COLO668 (cell line): ENCODE data around the gene POLR3E.
"Not testable (repeated sequence)": the region's sequence is repeated elsewhere in the genome, so short reads cannot be mapped to it uniquely, and the experiment has no call there.

Experiments
- DNase-seq: peaks from one replicate; lab custom pipeline; 2025; ENCODE audit not compliant: unreplicated experiment; lab: John Stamatoyannopoulos, UW

POLR3E gene

DNA sequence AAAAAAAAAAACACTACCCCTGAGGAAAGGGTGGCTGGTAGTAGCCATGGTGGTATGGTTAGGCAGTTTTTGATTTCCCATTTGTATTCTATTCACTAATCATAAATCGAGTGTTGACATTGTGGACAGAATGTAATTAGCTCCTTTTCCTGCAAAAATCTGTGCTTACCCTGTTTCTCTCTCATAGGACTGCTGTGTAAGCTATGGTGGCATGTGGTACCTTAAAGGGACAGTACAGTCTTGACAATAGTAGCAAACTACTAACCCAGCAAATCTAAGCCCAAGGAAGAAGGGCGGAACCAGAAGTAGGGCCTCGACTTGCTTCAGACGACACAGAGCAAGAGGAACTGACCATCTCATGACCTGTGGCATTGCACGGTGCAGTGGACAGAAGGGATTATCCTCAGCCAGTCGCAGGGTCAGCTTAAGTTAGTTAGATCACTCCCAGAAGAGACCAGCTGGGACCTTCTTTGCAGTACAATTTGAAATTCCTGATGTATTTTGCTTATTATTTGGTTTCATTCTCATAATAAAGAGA lies 36.3 kb downstream of the POLR3E start:
- no peak for DNase-seq

DNA sequence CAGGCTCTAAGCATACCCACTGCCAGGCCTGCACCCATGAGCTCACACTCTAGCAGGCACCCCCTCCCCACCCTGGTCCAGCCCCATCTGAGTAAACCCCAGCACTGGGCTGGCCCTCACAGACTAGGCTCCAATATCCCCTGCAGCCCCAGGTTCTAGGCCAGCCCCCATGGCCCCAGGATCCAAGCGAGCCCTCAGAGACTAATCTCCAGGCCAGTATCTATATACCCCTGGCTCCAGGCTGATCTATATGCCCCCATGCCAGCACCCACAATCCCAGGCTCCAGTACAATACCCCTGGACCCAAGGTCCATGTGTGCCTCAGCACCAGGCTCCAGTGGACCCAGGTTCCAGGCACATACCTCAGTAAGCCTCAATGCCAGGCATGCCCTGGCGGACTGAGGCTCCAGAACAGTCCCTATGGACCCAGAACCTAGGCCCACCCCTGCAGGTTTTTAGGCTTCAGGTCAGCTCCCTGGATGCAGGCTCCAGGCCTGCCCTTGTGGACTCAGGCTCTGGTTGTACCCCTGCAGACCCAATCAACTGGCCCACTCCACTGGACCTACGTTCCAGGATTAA lies 38.5 kb downstream of the POLR3E start:
- DNase-seq, result no peak

DNA sequence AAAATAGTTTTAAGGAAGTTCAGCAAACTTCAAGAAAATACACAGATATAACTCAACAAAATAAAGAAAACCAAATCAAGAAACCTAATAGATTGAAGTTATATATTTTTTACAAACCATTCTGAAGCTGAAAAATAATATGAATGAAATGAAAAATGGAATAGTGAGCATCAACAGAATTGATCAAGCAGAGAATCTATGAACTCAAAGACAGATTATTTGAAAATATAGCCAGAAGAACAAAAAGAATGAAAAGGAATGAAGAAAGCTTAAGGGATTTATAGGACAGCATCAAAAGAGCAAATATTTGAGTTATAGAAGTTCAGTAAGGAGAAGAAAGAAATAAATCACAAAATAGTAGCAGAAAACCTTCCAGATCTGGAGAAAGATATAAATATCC lies 39.4 kb downstream of the POLR3E start:
- DNase-seq, result no peak

DNA sequence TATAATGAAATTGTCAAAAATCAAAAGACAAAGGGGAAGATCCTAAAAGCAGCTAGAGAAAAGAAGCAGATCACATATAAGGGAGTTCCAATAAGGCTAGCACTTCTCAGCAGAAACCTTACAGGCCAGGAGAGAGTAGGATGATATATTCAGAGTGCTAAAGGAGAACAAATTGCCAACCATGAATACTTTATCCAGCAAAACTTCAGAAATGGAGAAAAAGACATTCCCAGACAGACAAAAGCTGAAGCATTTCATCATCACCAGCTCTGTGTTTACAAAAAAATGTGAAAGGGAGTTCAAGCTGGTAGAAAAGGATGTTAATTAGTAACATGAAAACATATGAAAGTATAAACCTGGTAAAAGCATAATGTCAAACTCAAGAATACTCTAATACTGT lies 39.8 kb downstream of the POLR3E start:
- no peak for DNase-seq

DNA sequence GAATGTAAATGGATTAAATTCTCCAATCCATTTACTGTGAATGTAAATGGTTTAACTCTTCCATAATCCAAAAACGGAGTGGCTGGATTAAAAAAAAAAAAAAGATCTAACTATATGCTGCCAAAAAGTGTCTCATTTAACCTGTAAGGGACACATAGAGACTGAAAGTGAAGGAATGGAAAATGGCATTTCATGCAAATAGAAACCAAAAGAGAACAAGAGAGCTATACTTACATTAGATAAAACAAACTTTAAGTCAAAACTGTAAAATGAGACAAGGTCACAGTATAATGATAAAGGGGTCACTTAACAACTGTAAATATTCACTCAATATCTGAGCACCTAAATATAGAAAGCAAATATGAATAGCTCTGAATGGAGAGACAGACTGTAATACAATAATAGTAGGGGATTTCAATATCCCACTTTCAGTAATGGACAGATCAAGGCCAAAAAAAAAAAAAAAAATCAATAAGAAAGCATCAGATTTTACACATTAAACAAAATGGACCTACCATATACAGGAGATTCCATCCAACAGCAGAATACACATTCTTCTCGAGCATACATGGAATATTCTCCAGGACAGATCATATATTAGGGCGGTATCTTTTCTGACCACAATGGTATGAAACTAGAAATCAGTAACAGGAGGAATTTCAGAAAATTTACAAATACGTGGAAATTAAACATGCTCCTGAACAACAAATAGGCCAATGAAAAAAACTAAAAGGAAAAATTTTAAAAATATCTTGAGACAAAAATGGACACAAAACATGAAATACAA lies 40.8 kb downstream of the POLR3E start:
- no peak for DNase-seq

DNA sequence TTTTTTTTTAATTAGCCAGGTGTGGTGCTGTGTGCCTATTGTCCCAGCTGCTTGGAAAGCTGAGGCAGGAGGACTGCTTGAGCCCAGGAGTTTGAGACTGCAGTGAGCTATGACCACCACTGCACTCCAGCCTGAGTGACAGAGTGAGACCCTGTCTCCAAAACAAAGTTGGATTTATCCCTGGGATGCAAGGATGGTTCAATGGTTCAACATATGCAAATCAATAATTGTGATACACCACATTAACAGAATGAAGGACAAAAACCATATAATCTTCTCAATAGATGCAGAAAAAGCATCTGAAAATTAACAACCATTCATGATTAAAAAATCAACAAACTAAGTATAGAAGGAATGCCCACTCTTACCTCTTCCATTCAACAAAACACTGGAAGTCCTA lies 43.7 kb downstream of the POLR3E start:
- no peak for DNase-seq

DNA sequence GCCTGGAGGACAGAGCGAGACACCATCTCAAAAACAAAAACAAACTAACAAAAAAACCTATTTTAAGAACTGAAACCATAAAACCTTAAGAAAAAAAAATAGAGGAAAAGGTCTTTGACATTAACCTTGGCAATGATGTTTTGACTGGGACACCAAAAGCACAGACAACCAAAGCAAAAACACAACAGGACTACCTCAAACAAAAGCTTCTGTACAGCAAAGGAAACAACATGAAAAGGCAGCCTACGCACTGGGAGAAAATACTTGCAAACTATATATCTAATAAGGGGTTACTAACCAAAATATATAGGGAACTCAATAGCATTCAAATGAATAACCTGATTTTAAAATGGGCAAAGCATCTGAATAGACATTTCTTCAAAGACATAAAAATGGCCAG lies 44.9 kb downstream of the POLR3E start:
- no peak for DNase-seq

DNA sequence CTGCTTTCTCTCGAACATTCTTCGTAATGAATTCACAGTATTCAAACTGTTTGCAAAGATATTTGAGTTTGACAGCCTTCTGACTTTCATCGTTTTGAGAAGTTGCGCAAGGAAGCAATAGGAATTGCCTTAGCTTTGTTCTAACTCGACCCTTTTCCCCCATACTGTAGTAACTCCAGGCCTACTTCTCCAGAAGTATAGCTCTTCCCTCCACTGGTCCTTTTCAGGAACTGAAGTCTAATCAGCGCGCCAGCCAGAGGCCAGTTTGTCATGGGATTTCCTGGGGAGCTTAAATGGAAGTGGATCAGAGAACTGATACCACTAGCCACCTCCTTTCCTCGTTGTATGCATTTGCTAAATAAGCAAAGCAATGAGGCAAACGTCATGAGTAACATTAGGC lies 49.3 kb downstream of the POLR3E start:
- no peak for DNase-seq

DNA sequence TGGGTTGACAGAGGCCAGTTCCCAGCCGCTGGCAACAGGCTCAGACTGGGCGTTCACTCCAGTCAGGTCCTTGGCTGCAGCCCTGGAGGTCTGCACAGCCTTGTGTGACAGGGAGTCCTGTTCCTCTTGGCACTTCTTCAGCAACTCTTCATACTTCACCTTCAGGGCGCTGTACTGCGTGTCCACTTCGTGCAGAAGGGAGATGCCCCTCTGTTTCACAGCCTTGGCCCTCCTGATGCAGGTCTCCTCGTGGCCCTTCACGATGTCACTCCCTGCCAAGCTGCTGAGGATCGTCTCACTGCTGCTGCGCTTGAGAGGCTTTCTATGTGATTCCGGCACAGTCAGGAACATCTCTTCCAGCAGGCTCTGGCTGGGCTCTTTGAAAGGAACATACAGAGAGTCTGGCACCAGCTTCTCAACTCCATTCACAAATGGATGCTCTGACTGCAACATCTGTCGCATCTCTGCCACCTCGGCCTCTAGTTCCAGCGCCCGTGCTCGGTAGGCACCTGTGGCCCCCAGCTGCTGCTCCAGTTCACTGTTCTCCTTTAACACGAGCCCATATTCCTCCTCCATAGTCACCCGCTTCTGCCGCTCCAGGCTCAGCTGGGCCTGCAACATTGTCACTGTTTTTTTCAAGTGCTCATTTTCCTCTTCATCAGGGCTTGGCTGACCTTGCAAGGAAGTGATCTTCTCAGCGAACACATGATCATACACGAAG lies 50.1 kb downstream of the POLR3E start:
- DNase-seq, result no peak

DNA sequence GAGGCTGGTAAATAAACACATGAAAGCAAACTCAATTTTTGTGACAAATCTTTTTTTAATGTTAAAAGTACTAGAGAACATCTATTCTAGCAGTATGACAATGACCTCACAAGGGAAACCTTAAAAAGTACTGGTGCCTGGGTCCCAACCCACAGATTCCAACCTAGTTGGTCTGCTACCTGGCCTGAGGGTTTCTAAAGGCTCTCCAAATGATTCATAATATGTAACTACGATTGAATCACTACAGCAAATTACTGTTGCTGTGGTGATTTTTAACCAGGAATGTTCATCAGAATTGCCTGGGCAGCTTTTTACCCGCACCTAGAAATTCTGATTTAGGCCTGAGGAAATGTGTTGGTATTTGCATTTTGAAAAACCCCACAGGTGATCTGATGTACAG lies 51.1 kb downstream of the POLR3E start:
- no peak for DNase-seq

DNA sequence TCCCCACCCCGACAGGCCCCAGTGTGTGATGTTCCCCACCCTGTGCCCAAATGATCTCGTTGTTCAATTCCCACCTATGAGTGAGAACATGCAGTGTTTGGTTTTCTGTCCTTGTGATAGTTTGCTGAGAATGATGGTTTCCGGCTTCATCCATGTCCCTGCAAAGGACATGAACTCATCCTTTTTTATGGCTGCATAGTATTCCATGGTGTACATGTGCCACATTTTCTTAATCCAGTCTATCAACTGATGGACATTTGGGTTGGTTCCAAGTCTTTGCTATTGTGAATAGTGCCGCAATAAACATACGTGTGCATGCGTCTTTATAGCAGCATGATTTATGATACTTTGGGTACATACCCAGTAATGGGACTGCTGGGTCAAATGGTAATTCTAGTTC lies 53.8 kb downstream of the POLR3E start:
- DNase-seq, result not testable (repeated sequence)

DNA sequence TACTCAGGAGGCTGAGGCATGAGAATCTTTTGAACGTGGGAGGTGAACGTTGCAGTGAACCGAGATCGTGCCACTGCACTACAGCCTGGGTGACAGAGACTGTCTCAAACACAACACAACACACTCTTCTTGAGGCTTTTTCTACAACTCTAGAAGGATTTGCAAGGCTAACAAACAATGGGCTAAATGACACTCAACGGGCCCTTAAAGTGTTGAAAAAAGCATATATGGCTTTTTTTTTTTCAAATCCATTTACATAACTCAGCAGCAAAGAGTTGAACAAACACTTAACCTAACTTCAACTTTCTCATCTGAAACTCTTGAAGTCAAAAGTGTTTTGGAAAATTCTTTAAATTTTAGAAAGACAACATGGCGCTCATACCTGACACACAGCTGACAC lies 54.9 kb downstream of the POLR3E start:
- DNase-seq, result no peak

DNA sequence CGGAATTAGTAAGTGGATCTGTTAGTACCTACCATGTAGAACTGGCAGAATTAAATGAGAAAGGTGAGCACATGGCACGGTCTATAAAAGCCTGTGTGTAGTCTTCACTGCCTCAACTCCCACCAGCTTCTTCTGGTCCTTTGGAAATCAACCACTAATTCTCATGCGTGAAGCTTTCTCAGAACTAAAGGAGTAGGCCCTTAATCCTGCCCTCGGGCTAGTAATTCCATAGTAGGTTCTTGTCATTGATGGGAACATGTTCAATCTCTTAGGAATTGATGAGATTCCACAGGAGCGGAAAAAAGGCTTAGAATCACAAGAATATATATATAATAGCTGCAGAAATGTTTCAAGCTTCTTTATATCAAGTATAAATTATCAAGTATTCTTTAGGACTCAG lies 55.5 kb downstream of the POLR3E start:
- no peak for DNase-seq

DNA sequence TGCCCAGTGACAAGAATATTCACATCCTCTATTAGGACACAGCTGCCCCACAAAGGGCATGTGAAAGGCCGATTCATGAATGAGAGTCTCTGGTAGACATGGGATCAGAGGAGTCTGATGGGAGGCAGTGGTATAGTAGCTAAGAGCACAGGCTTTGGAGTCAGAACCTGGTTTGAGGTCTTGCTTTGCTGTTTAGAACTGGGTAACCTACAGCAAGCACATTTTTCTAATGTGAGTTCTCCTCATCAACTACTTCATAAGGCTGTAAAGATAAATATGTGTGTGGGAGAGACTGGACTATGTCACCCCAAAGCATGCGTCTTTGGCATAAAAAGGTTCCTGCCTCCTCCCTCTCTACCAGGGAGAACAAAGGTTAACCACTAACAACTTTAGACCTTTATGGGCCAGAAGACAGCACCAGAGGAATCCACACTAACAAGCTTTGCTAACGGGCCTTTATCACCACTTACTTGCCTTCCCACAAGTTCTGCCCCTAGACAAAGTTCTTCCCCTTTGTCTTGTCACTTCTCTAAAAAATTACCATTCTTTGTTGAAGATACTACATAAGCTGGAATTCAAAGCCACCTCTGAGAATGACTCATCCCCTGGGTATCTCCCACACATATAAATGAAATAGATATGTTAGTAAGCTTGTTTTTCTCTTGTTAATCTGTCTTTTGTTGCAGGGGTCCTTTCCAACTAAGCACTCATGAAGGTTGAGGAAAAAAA lies 56.1 kb downstream of the POLR3E start:
- DNase-seq, result no peak

DNA sequence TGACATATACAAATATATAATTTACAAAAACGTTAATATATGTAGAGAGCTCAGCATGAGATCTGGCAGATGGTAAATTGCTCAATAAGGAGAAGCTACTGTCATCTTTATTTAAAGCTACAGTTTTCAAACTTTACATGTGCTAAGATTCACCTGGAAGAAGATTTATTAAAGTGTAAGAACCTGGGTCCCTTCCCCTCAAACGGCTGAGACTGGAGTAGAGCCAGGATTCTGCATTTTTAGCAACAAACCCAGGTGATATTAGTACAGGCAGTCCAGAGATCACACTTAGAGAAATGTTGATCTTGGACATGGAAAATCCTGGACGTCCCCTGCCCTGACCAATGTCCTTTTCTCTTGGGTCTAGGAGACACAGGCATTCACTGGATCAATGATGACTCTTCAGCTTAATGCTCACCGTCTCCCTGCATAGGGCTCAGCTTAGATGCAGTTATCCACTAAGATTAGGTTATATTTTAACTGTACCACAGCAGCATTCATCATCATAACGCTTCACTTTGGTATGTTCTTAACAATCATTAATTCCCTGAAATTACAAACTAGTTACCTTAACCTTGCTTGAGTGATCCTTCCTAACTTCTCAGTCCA lies 56.8 kb downstream of the POLR3E start:
- DNase-seq, result no peak

DNA sequence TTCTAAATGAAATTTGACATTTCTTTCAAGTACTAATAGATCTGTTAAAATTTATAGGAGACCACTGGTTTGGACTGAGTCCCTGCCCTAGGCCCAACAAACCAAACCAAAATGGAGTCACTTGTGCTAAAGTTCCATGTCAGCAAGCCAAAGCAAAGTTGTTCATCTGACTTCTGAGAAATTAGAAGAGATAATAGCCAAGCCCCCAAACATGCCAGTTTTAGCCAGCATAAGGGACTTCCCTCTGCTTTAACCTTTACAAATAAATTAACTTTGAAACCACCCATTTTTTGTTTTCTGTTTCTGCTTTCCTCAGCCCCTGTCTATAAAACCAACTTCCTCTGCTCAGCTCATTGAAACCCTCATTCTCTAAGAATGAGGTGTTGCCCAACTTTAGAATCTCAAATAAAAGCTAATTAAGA lies 58.3 kb downstream of the POLR3E start:
- DNase-seq, result no peak

DNA sequence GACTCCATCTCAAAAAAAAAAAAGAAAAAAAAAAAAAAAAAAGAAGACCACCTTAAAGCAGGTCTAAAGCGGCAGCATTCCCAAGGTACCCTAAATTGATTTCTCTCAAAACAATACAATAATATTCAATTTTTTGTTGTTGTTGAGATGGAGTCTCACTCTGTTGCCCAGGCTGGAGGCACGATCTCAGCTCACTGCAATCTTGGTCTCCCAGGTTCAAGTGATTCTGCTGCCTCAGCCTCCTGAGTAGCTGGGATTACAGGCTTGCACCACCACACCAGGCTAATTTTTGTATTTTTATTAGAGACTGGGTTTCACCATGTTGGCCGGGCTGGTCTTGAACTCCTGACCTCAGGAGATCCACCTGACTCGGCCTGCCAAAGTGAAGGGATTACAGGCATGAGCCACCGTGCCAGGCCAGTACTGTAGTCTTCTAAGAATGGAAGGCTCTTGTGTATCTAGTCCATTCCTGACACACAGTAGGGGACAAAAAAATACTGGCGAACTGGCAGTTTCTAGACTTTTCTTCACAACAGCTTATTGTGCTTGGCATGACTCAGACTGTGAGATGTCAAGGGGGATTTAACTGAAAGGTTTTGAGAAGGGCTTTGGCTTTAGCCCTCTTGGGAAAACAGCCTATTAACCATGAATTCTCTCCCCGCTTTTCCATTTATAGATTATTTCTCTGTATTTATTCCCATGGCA lies 59.9 kb downstream of the POLR3E start:
- DNase-seq, result no peak

DNA sequence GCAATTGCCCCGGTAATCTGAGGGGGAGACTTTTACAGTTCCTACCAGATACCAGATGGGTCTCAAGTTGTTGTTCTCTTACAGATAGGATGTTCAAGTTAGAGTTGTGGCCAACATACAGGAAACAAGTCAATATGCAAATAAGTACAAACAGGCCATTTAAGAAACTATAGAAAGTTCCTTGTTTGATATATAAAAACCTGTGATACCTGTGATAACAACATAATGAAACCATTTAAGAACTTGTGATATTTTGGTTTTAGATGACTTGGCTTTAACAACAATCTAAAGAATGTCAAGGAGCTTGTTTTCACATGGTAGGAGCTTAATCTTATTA lies 60.4 kb downstream of the POLR3E start:
- DNase-seq, result no peak

DNA sequence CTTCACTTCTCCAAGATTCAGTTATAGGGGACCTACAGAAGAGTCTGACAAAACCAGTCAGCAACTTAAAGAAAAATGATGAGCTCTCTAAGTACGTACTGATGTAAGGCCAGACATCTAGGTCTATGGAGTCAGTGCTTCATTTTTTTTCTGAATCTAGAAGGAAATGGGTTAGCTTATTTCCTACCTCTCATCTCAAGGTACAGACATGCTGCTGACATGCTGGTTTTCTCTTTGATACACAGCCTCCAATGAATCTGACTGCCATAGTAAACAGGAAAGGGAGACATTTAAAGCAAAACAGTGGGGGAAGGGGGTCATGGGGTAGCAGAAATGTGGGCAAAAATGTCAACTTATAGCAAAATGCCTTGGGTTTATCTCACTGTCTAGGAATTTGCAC lies 60.8 kb downstream of the POLR3E start:
- no peak for DNase-seq

DNA sequence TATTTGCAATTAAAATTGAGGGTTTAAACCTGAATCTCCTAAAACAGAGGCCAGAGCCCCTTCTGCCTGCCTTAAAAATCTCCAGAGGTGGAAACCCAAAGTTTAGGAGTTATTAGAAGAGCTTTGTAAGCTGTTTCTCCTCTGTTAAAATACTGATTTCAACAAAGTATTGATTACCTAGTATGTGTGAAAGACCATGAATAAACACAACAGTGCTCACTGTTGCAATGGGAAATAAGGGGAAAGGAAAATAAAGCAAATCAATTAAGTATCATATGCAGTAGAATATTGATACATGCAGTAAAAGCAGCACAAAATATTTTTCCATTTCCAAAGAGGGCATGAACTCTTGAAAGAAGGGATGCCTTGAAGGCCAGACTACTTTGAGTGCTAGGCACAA lies 62.5 kb downstream of the POLR3E start:
- DNase-seq, result no peak
